Measurements from ENCODE around the gene SPDEF.

Gene SPDEF

DNA sequence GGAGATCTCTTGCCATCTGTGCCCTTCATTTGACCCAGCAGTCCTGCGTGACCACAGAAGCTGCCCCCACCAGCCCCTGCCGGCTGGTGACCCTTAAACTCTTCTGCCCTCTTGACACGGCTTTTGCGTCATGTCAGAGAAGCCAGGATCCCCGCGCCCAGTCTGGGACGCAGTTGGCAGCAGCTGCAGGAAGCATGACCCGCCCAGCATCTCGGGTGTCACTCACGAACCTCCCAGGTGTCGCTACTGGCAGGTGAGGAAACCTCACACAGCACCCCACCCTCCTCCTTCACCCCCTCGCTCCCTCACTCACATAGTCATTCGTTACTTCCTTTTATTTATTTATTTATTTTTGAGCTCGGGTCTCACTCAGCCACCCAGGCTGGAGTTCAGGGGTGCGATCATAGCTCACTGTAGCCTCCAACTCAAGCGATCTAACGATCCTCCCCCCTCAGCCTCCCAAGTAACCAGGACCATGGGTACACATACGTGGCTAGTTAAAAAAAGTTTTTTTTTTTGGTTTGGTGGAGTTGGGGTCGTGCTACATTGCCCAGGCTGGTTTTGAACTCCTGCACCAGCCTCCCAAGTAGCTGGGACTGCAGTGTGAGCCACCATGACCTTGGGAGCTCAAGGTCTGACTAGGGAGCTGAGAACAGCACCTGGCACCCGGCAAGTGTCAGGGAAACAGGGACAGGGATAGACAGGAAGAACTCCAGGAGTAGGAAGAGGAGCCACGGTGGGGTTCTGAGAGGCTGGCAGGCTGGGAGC lies 14.1 kb upstream of the SPDEF start:
- no peaks in the 10 kb centered on the region for H3K36me3 ChIP-seq (ENCODE audit: low read depth)
- no peaks in the 10 kb centered on the region for H3K9me3 ChIP-seq (ENCODE audit: severe bottlenecking)
- TF ChIP-seq CTCF (IDR thresholded peaks at IDR 0.05; ENCODE audit: poor library complexity, severe bottlenecking): no peak
- H3K27me3 ChIP-seq (ENCODE audit: insufficient read depth, poor library complexity, severe bottlenecking): no peaks in the 10 kb centered on the region
- ATAC-seq (ENCODE audit: low read depth) (no peak), DNase-seq (ENCODE audit: low spot score) (no peak)
- no peak overlapping the region for H3K27ac ChIP-seq (ENCODE audit: poor library complexity, severe bottlenecking)
- no peaks in the 10 kb centered on the region for H3K4me1 ChIP-seq (ENCODE audit: insufficient read depth, poor library complexity, severe bottlenecking)
- no peak overlapping the region for H3K4me3 ChIP-seq (ENCODE audit: severe bottlenecking)

DNA sequence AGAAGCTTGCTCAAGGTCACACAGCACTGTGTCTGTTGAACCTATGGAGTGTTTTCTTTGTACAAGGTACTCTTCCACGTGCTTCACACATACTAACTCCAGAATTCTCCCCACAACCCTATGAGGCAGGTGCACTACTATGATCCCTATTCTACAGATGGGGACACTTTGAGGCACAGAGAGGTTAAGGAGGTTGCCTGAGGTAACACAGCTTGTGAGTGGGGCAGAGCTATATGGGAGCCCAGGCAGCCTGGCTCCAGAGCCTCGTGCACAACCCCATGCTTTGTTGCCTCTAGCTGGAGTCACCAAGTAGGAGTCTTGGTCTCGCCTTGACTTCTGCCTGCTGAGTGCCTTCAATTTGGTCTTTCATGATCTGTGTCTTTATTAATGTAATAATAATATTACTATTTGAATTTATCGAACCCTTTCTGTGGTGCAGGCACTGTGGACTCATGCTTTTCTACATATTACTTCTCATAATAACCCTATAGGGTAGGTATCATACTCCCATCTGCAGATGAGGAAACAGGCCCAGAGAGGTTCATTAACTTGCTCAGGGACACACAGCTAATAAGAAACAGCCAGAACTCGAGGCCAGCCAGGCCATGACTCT lies 13.3 kb upstream of the SPDEF start:
- no peak for ATAC-seq (ENCODE audit: low read depth)
- DNase-seq (ENCODE audit: low spot score): no peak
- H3K36me3 ChIP-seq (ENCODE audit: low read depth): no peaks in the 10 kb centered on the region
- H3K27ac ChIP-seq (ENCODE audit: poor library complexity, severe bottlenecking): no peak overlapping the region
- H3K9me3 ChIP-seq (ENCODE audit: severe bottlenecking): no peaks in the 10 kb centered on the region
- no peak for TF ChIP-seq CTCF (IDR thresholded peaks at IDR 0.05; ENCODE audit: poor library complexity, severe bottlenecking)
- H3K27me3 ChIP-seq (ENCODE audit: insufficient read depth, poor library complexity, severe bottlenecking): no peaks in the 10 kb centered on the region
- H3K4me1 ChIP-seq (ENCODE audit: insufficient read depth, poor library complexity, severe bottlenecking): no peaks in the 10 kb centered on the region
- no peak overlapping the region for H3K4me3 ChIP-seq (ENCODE audit: severe bottlenecking)

GRCh38 chr6:34568341-34569201 lies 12.4 kb upstream of the SPDEF start:
- DNase-seq (ENCODE audit: low spot score) (no peak), ATAC-seq (ENCODE audit: low read depth) (no peak; the same call in 2 of the 3 replicates)
- TF ChIP-seq CTCF (IDR thresholded peaks at IDR 0.05; ENCODE audit: poor library complexity, severe bottlenecking): no peak
- H3K27ac ChIP-seq (ENCODE audit: poor library complexity, severe bottlenecking): no peak overlapping the region
- H3K36me3 ChIP-seq (ENCODE audit: low read depth): no peaks in the 10 kb centered on the region
- H3K4me1 ChIP-seq (ENCODE audit: insufficient read depth, poor library complexity, severe bottlenecking): no peaks in the 10 kb centered on the region
- H3K9me3 ChIP-seq (ENCODE audit: severe bottlenecking): no peaks in the 10 kb centered on the region
- no peaks in the 10 kb centered on the region for H3K27me3 ChIP-seq (ENCODE audit: insufficient read depth, poor library complexity, severe bottlenecking)
- no peak overlapping the region for H3K4me3 ChIP-seq (ENCODE audit: severe bottlenecking)

GRCh38 chr6:34566830-34567546 lies 10.9 kb upstream of the SPDEF start:
- Histone ChIP-seq H3K4me3 (ENCODE audit: severe bottlenecking) (no peak overlapping the region), H3K4me1 (ENCODE audit: insufficient read depth, poor library complexity, severe bottlenecking) (no peaks in the 10 kb centered on the region), H3K27ac (ENCODE audit: poor library complexity, severe bottlenecking) (no peak overlapping the region), H3K36me3 (ENCODE audit: low read depth) (no peaks in the 10 kb centered on the region), H3K9me3 (ENCODE audit: severe bottlenecking) (no peaks in the 10 kb centered on the region), H3K27me3 (ENCODE audit: insufficient read depth, poor library complexity, severe bottlenecking) (no peaks in the 10 kb centered on the region)
- DNase-seq (ENCODE audit: low spot score) (no peak), ATAC-seq (ENCODE audit: low read depth) (no peak)
- no peak for TF ChIP-seq CTCF (IDR thresholded peaks at IDR 0.05; ENCODE audit: poor library complexity, severe bottlenecking)
